WERI-Rb-1 (cell line): ENCODE data around the gene GAGE13.
A peak's percentile ranks its signal among the peaks of the same experiment; 100 is the strongest.
"Not testable (repeated sequence)": the region's sequence is repeated elsewhere in the genome, so short reads cannot be mapped to it uniquely, and the experiment has no call there.

Experiments used
- DNase-seq: peaks from one replicate; pipeline ENCODE4 v3.0.0-alpha.2; 2020
- H3K27ac ChIP-seq: fragments of 250-450 bp; sonication (Bioruptor Pico); 2 replicates; pipeline ENCODE4 v1.5.1; 2020; ENCODE audit warnings: mild to moderate bottlenecking, moderate library complexity
- H3K27me3 ChIP-seq: fragments of 250-450 bp; sonication (Bioruptor Pico); 2 replicates; pipeline ENCODE4 v1.5.1; 2021; ENCODE audit warnings: mild to moderate bottlenecking, low read depth, moderate library complexity; ENCODE audit not compliant: insufficient read depth, severe bottlenecking
- H3K36me3 ChIP-seq: fragments of 250-450 bp; sonication (Bioruptor Pico); 2 replicates; pipeline ENCODE4 v1.5.1; 2020; ENCODE audit warnings: mild to moderate bottlenecking, moderate library complexity
- H3K4me3 ChIP-seq: 2 replicates; pipeline ENCODE4 v1.5.1; 2011; ENCODE audit warnings: low read depth, mild to moderate bottlenecking, control low read depth, low read length
- H3K9me3 ChIP-seq: fragments of 250-450 bp; sonication (Bioruptor Pico); 2 replicates; pipeline ENCODE4 v1.5.1; 2021; ENCODE audit warnings: mild to moderate bottlenecking, moderate library complexity; ENCODE audit not compliant: severe bottlenecking
- CTCF ChIP-seq: IDR thresholded peaks from 2 replicates; pipeline ENCODE4 v1.5.1; 2011; ENCODE audit warnings: low read depth, mild to moderate bottlenecking, control low read depth, inconsistent platforms, low read length

GAGE13 gene

DNA sequence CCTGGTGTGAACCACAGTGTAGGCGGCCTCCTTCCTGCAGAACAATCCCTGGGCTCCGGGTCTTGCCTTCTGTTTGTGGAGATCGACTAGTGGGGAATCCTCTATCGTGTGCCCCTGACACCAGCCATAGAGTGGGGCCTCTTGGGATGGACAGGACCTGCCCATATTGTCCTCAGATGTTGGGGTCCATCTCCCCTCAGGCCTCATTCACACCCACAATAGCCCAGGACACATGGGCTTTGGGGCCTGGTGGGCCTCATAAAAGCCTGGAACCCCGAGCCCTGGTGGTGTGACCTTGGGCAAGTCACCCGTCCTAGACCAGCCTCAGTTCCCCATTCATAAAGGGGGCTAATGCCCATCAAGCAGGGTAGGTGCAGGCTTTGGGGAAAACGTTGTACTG is 41.2 kb upstream of the GAGE13 start:
- no peak for TF ChIP-seq CTCF
- Histone ChIP-seq H3K27ac (no peak overlapping the region), H3K36me3 (no peaks in the 10 kb centered on the region), H3K4me3 (no peak overlapping the region), H3K9me3 (no peaks in the 10 kb centered on the region), H3K27me3 (peaks cover 26% of the 10 kb centered on the region)
- DNase-seq, result no peak

GRCh38 chrX:49291615-49292337 is 39.6 kb upstream of the GAGE13 start:
- TF ChIP-seq CTCF, result peak; percentile 83
- Histone ChIP-seq H3K27ac (no peak overlapping the region), H3K27me3 (peaks cover 30% of the 10 kb centered on the region), H3K9me3 (no peaks in the 10 kb centered on the region), H3K4me3 (no peak overlapping the region), H3K36me3 (no peaks in the 10 kb centered on the region)
- peak; percentile 66 for DNase-seq

GRCh38 chrX:49292400-49293362 is 38.7 kb upstream of the GAGE13 start:
- Histone ChIP-seq H3K27me3 (peaks cover 30% of the 10 kb centered on the region), H3K9me3 (no peaks in the 10 kb centered on the region), H3K36me3 (no peaks in the 10 kb centered on the region), H3K4me3 (no peak overlapping the region), H3K27ac (no peak overlapping the region)
- no peak for TF ChIP-seq CTCF
- DNase-seq, result no peak

DNA sequence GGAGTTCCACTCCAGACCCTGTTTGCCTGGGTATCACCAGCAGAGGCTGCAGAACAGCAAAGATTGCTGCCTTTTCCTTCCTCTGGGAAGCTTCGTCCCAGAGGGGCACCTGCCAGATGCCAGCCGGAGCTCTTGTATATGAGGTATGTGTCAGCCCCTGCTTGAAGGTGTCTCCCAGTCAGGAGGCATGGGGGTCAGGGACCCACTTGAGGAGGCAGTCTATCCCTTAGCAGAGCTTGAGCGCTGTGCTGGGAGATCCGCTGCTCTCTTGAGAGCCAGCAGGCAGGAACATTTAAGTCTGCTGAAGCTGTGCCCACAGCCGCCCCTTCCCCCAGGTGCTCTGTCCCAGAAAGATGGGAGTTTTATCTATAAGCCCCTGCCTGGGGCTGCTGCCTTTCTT is 32.1 kb upstream of the GAGE13 start:
- DNase-seq, H3K36me3 ChIP-seq, H3K27ac ChIP-seq, H3K9me3 ChIP-seq, H3K4me3 ChIP-seq: not testable (repeated sequence)
- H3K27me3 ChIP-seq, result peaks cover 52% of the 10 kb centered on the region

- Histone ChIP-seq H3K36me3 (no peaks in the 10 kb centered on the region), H3K4me3 (no peak overlapping the region), H3K27me3 (peaks cover 51% of the 10 kb centered on the region), H3K27ac (no peak overlapping the region), H3K9me3 (no peaks in the 10 kb centered on the region)
- no peak for TF ChIP-seq CTCF
- no peak for DNase-seq
Measured at GRCh38 chrX:49300703-49301102, 30.7 kb upstream of the GAGE13 start.

DNA sequence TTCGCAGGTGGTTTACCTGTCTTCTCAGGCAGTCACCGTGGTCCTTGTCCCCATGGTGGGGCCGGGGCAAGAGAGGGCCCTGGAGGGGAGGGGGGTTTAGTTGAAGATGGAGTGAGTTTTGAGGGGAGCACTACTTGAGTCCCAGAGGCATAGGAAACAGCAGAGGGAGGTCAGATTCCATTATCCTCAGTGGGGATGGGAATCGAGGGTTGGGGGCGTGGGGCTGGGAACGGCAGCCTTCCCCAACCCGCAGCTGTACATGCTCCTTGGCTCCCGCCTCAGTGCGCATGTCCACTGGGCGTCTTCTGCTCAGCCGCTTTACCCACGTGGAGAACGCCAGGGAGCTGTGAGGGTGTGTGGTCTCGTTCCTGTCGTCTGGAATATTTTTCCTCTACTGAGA is 28.0 kb upstream of the GAGE13 start, which contains the start of gene GAGE10:
Gene GAGE10 (plus strand): TSS at position 301 of the 400 bp plus-strand sequence. CDS start 1,214 bp downstream, outside the sequence.
- Histone ChIP-seq H3K27ac (no peak within 1 kb of the TSS), H3K9me3 (no peaks in the 10 kb centered on the region), H3K36me3 (no peaks in the 10 kb centered on the region), H3K27me3 (peaks cover 62% of the 10 kb centered on the region), H3K4me3 (no peak within 1 kb of the TSS)
- no peak for TF ChIP-seq CTCF
- DNase-seq, result no peak

- H3K4me3 ChIP-seq, H3K36me3 ChIP-seq, H3K27ac ChIP-seq, H3K9me3 ChIP-seq, DNase-seq: not testable (repeated sequence)
- peaks cover 74% of the 10 kb centered on the region for H3K27me3 ChIP-seq
Measured at GRCh38 chrX:49307775-49308174, 23.6 kb upstream of the GAGE13 start.
